SHP77 treated with DMSO at 0.1 percent for 48 hours (cell line): ENCODE results near the gene CENPX.

Source experiments
- DNase-seq: peaks from one replicate; lab custom pipeline; 2025; lab: John Stamatoyannopoulos, UW

Gene CENPX

DNA sequence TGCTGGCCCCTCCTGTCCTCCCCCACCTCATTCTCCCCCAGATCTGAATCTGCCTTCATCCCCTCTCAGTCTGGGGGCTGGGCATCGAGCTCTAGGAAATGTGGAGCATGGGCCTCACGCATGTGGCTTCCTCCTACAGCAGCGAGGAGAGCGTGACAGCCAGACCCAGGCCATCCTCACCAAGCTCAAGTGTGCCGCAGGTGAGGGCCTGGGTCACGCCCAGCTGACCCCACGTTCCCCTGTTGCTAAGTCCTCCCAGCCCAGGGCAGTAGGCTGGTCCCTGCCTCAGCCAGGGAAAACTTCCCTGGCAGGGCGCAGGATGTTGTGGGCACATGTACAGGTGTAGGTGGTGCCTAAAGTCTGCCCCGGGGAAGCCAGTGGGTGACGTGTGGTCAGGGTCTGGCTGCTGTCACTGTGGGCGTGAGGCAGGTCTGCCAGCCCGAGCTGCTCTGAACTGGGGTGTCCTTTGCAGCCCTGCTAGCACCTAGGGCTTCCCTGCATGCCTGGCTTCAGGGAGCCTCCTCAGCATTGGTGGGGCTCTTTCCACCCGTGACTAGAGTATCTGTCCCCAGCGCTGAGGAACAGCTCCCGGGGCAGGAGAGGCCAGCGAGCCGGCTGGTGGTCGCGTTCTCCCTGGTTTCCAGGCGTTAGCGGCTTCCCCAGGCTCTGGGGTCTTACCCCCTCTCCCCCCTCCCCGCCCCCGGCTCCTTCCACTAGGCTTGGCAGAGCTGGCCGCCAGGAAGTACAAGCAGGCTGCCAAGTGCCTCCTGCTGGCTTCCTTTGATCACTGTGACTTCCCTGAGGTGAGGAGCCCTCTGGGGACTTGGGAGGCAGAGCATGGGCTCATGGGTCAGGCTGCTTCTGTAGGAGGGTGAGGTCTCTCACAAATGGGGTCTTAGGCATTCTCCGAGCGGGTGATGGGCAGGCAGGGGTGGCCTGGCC, 32.6 kb upstream of the CENPX start:
- no peak for DNase-seq

DNA sequence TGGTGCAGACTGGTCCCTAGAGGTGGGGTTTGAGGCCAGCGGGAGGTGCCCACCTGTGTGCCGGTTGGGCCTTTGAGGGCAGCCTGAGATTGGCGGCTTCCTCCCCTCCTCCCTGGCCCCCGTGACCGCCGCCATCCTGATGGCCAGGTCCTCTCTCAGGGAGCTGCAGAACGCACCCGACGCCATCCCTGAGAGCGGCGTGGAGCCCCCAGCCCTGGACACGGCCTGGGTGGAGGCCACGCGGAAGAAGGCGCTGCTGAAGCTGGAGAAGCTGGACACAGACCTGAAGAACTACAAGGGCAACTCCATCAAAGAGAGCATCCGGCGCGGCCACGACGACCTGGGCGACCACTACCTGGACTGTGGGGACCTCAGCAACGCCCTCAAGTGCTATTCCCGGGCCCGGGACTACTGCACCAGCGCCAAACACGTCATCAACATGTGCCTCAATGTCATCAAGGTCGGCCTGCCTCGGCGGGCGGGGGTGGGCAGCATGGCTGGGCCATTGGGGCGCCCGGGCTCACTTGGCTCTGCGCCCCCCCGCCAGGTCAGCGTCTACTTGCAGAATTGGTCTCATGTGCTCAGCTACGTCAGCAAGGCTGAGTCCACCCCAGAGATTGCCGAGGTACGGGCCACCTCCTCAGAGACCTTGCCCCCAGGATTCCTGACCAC, 31.8 kb upstream of the CENPX start:
- DNase-seq = no peak

DNA sequence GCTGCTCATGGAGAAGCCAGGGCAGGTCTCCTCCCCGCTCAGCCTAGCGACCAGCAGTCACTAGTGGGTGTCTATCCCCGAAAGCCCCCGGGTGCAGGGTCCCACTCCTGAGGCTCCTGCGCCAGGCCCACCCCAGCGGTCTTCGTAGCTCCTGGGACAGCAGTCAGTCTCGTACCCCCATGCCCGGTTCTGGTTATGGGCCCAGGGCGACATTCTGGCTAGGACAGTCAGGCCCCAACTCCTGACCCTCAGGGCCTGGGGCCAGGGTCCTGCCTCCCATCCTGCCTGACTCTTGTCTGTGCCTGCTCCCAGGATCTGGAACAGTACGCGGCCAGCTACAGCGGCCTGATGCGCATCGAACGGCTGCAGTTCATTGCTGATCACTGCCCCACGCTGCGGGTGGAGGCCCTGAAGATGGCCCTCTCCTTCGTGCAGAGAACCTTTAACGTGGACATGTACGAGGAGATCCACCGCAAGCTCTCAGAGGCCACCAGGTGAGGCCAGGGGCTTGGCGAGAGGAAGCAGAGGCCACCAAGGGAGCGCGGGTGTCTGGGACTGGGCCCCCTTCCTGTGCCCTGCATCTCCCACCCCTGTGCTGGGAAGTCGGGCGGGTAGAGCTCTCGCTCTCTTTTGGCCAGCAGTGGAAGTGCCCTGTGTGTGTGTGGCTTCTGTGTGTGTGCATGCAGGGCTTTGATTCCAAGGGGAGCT, 31.0 kb upstream of the CENPX start:
- no peak for DNase-seq

DNA sequence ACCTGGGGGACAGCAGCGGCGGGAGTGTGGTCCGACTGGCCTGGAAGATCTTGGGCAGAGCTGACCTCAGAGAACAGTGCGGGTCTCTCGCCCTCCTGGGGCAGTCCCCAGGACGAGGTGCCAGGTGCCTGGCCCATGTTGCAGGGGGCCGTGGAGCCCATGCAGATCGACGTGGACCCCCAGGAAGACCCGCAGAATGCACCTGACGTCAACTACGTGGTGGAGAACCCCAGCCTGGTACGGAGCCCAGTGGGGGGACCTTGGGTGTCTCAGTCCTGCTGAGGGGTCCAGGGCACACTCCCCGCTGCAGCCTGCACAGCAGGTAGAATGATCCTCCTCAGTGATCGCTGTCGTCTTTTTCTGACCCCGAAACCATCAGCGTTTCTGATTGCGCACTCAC, 30.5 kb upstream of the CENPX start:
- no peak for DNase-seq

DNA sequence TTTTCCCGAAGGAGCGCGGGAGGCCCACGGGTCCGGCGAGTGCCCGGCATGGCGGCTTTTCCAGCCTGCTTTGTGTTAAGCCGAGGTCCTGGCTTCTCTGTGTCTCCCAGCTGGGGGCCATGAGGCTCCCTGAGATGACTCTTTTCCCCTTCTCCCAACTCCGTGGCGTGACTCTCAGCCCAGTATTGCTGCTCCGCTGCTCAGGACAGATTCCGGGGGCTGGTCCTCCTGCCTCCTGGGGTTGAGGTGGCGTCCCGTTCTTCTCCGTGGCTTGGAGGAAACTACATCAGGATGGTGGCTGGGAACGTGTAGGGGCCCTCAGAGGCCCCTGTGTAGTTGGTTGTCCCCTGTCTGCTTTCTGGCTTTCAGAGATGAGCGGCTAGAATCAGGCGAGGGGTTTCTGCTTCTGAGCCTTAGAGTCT, 30.0 kb upstream of the CENPX start:
- DNase-seq = no peak

DNA sequence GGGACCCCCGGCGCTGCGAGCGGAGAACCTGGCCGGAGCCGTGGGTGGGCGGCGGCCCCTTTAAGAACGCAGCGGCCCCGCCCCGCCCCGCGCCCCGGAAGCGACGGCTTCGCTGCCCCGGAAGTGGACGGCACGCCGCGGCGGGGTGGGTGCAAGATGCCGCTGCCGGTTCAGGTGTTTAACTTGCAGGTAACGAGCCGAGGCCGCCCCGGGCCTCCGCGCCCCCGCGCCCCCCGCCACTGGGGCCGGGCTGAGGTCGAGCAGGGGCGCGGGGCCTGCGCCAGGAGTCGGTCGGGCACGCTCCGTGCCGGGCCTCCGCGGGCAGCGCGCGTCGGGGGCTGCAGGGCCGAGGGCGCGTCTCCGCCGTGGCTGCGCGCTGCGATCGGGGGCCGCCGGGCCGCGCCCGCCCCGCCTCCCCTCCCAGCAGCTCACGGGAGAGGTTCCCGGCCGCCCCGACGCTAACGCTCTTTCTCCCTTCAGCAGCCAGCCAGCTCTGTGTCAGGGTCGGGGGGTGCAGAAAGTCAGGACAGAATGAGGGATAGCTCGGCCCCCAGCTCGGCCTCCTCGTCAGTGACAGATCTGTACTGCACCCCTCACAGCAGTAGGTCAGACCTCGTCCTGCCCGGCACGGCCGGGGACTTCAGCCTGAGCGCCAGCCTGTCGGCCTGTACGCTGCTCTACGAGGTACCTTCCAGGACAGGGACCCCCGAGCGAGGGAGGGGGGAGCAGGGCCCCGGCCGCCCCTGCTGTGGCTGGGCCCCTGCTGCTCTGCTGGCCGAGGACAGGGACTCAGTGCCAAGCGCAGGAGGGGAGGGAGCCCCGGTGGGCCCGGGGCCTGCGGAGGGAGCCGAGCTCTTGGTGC, 29.3 kb upstream of the CENPX start, which contains the start of the genes GPS1 and RFNG:
TSS of gene GPS1 (plus strand) at position 123 of the 862 bp plus-strand sequence. CDS start at position 157, 34 bp downstream.
TSS of gene RFNG (minus strand) at position 36 of the 862 bp plus-strand sequence. CDS start 45 bp downstream, outside the sequence.
- peak; percentile 31 for DNase-seq

DNA sequence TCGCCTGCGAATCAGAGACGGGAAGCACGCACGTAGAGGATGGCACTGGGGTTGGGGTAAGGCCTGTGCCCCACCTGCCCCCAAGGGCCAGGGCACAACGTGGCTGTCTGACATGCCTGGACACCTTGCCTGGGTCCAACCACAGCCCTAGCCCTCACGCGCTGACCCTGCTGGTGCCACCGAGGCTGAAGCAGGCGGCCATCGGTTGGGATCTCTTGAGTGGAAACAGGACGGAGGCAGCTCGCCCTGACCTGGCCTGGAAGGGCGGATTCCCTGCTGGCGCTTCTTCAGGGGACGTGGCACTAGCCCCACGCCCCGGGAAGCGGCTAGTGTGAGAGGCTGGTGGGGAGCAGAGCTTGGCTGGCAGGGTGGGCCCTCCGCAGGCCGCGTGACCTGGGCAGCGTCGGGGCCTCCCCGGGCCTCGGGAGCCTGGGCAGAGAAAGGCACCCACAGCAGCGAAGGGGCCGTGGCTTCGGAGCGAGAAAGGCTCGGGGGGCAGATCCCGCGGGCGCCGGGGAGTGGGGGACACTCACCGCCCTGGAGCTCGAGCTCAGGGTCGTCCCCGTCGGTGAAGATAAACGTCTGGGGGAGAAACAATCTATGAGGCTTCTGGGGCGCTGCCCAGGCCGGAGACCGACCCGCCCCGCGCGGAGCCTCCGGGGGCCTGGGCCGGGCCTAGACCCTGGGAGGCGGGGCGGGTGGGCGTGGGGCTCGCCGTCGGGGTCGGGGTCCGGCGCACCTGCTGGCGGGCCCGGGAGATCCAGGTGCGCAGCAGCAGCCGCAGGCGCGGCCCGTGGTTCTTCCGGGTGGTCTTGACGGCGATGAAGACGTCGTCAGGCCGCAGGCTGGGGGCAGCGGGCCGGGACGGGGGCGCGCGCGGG, 28.3 kb upstream of the CENPX start:
- DNase-seq = no peak

DNA sequence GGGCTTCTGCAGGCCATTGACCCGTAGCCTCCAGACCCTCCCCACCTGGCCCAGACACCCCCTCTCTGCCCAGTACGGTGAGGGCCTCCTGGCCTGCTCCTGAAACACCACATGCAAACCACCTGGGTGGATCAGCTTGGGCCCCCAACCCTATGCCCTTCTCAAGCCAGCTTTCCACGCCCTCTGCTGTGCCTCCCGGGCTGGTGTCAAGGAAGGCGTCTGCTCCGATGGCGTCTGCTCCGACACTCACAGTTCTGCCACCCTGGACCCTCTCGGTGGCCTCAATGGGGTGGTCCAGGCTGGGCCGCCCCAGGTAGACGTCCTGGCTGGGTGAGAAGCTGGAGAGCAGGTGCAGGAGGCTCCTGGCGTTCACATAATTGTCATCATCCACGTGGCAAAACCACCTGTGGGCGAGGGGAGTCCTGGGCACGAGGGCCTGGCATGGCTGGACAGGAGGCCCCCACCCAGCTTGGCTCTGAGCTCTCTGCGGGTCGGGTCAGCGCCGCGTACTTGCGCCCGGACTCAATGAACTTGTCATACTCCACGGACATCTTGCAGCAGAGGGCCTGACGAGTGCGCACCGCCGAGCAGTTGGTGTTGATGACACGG, 27.6 kb upstream of the CENPX start:
- DNase-seq = no peak

DNA sequence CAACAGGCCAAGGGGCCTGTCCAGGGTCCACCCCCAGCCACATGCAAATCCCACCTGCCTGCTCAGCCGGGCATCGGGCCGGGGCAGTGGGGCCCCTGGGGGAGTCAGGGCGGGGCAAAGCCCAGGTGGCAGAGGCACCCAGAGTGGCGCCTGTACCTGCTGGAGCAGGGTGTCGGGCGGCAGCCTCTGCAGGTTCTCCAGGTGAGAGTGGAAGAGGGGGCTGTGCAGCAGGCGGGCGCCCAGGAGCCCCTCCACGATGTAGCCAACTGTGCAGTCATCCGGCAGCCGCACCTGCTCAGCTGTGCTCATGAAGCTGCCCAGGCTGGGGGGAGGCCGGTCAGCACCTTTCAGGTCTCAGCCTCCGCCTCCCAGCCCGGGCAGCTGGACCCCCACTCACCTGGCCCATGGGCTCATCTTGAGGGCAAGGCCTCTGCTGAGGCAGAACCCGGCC, 26.9 kb upstream of the CENPX start:
- DNase-seq = no peak

DNA sequence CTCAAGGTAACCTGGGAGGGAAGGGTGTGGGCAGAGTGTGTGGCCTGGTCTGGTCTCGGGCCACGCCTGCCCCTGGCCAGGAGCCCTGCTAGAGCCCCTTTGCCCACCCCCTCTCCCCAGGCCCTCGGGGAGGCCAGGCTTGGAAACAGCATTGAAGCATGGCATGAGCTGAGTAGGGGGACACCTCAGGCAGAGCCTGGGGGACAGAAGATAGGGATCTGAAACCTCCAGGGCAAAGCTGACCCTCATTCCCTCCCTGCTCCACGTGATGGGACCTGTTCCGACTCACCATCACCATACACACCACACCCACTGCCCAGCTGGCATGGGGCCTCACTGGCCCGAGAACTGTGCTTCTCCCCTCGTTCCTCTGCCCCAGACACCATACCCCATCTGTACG, 26.4 kb upstream of the CENPX start:
- DNase-seq = no peak

DNA sequence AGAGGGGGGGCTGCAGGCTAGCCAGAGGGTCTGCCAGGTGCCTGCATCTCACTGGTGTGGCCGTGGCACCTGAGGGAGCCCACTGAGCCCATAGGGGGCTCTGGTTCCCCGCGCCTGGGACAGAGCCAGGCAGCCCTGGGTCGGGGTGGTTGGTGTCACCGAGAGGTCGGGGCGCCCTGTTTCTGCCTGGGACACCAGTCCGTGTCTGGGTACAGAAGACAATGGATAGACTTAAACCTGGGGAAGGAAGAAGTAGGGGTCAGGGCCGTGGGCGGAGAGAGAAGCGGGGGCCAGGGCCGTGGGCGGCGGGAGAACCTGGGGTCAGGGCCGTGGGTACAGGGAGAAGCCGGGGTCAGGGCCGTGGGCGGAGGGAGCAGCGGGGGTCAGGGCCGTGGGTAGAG, 25.9 kb upstream of the CENPX start:
- DNase-seq = no peak

DNA sequence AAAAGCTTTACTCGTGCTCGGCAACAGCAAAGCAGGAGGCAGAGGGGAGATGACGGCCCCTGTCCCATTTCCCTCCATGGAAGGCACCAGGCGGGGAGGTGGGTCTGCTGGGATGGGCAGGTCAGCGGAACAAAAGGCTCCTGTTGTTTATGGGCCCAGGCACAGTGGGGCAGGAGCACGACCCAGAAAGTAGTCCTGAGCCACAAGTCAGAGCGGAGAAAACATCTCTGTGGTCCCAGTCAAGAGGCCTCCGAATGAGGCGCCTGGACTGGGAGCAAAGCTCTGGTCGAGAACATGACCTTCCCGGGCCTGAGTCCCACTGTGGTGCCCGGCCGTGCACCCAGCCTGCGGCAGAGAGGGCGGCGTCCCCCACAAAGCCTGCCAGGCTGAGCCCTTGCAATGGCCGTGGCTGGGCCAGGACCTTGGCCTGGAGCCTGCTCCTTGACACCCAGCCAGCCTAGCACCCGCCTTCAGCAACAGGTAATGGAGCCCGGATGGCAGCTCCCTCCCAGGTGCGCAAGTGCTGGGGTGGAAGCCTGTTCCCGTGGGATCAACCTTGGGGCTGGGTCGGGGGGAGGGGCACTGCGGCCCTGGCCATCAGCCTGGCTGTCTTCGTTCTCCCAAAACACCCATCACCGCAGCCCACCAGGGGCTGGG, 25.4 kb upstream of the CENPX start:
- DNase-seq = no peak

DNA sequence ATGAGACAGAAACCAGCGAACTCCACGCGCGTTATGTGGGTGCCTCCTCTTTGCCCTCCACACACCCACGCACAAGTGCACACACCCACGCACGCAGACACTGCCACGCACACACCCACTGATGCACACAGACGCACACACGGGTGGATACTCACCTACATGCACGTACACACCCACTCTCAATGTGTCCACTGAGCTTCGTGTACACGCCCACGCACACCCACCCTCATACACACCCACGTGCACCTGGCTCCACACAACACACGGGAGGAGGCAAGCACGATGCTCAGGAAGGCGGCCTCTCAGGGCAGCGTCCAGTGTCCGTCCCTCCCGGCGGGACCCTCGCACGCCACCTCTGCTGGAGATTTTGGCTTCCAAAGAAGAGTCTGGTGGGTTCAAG, 24.7 kb upstream of the CENPX start:
- DNase-seq = no peak

DNA sequence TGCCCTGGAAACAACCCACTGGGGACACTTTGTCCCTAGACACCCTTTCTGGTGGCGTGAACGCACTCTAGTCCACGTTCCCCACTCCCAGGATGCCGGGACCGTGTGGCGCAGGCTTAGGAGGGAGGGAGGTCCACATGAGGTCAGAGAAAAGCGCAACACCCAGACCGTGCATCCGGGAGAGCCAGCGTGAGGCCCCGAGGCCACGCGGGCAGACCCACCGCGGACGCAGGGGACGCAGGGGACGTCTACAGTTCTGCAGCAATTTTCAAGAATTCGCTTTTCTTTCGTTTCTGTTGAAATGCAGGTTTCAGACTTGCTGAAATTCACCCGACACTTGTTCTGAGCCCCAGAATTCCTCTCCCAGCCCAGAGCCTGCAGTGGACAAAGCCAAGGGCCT, 24.2 kb upstream of the CENPX start:
- no peak for DNase-seq

DNA sequence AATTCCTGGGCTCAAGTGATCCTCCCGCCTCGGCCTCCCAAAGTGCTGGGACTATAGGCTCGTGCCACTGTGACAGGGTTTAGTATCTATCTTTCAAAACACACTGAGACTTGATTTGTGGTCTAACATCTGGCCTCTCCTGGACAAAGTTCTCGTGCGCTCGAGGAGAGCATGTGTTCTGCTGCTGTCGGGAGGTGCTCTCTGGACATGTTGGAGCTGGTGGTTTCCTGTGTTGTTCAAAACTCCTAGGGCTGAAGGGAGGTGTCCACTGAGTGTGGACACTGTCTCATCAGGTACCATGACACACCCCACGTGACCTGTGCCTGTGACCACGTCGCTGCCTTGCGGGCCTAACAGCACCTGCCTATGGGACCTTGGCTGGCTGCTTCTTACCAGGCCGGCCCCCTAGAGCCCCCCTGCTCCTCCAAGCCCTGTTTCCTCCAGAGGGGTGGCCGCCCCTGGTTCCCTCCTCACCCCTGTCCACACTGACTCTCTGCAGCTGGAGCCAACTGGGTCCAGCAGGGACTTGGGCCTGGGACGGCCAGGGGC, 23.3 kb upstream of the CENPX start:
- DNase-seq = no peak

DNA sequence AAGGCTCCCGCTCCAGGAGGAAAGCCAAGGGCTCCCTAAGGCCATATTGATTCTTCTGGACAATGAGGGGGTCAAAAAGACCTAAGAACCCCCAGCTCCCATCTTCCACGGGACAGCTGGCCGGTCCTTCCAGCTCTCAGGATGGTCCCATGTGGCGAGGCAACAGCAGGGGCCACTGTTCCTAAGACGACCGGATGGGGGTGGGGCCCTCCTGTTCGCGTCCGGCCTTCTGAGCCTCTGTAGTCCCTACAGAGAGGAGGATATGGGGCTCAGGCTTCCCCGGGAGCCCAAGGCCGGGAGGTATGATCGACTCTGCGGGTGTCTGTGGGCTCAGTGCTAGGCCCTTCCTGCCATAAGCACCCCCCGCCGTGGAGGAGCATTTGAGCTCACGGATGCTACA, 20.8 kb upstream of the CENPX start:
- no peak for DNase-seq

DNA sequence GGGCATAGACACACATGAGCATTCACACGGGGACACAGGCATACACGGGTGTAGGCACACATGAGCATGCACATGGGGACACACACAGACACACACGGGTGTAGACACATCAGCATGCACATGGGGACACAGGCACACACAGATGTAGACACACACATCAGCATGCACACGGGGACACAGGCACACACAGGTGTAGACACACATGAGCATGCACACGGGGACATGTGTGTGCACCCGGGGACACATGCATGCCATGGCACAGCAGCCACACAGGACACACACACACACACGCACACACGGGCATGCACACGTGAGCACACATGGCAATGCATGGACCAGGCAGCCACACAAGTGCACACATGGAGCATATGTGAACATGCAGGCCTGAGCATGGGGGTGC, 20.0 kb upstream of the CENPX start:
- no peak for DNase-seq

DNA sequence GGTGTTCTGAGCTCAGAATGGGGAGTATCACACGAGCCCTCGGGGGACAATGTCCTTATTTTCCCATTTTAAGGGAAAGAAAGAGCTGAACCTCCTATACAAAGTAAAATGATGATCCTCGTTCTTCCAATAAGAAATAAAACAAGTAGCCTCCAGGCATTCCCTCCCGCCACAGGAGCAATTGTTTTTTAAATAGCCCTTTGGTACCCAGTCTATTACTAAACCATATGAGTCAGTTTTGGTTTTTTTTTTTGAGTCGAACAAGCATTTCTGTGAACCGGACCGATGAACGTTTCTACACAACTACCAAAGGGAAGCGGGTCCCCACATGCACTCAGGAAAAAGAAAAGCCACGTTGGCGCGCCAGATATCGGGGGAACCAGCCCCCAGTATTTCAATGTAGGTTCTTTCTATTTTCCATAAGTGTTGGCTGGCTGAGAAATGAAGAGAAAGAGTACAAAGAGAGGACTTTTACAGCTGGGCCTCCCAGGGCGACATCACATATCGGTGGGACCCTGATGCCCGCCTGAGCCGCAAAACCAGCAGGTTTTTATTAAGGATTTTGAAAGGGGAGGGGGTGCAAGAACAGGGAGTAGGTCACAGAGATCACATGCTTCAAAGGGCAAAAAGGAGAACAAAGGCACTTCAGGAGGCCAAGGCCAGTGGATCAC, 18.6 kb upstream of the CENPX start:
- DNase-seq = no peak
